Measurements from ENCODE around the gene TBL3.
A peak's percentile ranks its signal among the peaks of the same experiment; 100 is the strongest.

DNA sequence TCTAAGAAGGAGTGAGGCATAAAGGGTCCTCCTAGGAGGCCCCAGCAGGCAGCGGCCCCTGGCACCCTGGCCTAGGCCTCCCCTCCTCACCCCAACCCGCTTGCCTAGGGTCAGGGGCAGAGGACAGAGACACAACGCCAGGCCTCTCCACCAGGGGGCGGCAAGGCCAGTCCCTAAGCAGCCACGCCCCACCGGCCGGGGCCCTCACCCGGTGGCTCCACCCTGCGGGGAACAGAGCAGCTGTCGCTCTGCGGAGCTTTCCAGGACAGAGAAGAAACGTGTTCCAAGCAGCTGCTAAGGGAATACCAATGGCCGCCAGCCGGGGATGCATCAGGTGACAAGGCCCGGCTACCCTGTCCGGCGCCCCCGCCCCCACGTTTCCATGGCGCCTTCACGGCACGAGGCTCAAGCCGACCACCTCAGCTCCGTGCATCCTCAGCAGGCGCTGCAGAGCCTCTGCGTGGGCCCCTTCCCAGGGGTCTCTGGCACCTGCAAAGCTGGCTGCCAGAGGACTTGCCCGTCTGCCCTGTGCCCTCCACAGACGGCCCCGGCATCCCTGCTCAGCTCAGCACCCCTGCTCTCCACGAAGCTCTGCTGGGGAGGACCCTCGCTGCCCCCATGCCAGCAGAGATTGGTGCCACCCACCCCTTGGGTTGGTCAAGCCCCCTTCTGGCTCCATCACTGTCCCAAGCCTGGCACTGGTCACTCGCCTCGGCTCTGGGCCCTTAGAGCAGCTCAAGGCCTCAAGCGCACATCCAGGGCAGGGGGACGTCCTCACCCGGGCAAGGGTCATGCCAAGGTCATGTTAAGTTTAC, 32.2 kb downstream of the TBL3 start:
- TF ChIP-seq CTCF (IDR thresholded peaks at IDR 0.05; ENCODE audit: low read length), result peak; percentile 91
- TF ChIP-seq EZH2 (optimal IDR thresholded peaks at IDR 0.05; ENCODE audit: low read depth, low read length), result no peak

Data from MM.1S (cell line).